GM19035 (cell line): ENCODE results near the gene RTEL1.
"Not testable (repeated sequence)": the region's sequence is repeated elsewhere in the genome, so short reads cannot be mapped to it uniquely, and the experiment has no call there.

Experiments
- ATAC-seq: cut with Tn5 transposase; IDR thresholded peaks from one replicate; pipeline ENCODE4 v1.9.1; 2021; ENCODE audit not compliant: unreplicated experiment

Gene RTEL1

DNA sequence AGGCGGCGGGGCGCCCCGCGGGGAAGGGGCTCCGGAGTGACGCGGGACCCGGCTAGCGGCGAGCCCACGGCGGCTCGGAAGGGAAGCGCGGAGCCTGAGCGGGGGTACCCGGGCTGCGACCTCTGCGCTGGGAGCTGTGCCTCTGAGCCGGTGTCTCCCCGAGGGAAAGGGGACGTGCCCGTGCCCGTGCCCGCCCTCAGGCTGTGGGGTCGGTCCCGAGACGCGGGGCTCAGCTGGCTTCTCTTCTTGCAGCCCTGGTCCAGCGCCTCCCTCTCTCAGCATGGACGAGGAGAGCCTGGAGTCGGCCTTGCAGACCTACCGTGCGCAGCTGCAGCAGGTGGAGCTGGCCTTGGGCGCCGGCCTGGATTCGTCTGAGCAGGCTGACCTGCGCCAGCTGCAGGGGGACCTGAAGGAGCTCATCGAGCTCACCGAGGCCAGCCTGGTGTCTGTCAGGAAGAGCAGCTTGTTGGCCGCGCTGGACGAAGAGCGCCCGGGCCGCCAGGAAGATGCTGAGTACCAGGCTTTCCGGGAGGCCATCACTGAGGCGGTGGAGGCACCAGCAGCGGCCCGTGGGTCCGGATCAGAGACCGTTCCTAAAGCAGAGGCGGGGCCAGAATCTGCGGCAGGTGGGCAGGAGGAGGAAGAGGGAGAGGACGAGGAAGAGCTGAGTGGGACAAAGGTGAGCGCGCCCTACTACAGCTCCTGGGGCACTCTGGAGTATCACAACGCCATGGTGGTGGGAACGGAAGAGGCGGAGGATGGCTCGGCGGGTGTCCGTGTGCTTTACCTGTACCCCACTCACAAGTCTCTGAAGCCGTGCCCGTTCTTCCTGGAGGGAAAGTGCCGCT lies 50.4 kb downstream of the RTEL1 start:
- peak; percentile 17 for ATAC-seq

DNA sequence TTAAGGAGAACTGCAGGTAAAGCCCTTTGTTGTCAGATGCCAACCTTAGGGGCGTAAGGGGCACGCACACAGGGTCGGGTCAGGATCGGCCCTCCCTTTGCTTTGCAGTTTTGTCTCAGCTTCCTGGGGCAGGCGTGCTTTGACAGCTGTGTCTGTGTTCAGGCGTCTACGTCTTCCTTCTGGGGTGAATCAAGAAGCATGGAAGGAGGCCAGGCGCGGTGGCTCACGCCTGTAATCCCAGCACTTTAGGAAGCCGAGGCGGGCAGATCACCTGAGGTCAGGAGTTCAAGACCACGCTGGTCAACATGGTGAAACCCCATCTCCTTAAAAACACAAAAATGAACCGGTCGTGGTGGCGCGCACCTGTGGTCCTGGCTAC lies 51.0 kb downstream of the RTEL1 start:
- ATAC-seq, result no peak

DNA sequence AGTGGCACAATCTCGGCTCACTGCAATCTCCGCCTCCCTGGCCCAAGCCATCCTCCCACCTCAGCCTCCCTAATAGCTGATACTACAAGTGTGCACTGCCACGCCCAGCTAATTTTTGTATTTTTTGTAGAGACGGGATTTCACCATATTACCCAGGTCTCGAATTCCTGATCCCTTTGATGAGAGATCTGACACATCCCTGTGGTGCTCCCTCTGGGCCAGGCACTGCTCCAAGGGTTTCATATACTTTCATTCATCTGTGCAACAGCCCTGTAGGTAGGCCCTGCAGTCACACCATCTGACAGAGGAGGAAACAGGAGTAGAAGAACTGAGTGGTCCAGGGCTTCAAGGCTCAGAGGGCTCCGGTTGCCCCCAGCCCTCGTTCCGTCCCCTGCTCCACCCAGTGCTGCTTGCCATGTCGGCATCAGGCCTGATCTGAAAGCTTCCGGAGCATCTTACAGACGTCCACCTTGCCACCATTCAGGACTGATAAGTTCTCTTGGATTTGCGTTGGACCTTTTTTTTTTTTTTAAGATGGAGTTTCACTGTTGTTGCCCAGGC lies 53.1 kb downstream of the RTEL1 start:
- ATAC-seq, result no peak

DNA sequence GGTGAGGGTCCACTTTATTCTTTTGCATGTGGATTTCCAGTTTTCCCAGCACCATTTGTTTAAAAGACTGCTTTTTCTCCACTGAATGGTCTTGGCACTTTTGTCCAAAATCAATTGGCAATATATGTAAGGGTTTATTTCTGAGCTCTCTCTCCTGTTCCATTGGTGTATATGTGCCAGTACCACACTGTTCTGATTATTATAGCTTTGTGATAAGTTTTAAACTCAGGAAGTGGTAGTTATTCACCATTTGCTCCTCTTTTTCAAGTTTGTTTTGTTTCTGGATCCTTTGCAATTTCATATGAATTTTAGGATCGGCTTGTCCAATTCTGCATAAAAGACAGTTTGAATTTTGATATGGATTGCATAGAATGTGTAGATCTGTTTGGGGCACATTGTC lies 54.1 kb downstream of the RTEL1 start:
- no peak for ATAC-seq

DNA sequence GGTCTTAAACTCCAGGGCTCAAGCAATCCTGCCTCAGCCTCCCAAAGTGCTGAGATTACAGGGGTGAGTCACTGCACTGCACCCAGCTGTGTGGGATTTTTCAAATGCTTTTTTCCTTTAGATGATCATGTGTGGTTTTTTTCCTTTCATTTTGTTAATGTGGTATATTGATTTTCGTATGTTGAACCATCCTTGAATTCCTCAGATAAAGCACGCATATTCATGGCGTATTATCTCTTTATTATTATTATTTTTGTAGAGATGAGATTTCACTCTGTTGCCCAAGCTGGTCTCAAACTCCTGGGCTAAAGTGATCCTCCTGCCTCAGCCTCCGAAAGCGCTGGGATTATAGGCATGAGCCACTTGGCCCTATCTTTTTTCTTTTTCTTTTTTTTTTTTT lies 56.7 kb downstream of the RTEL1 start:
- no peak for ATAC-seq

DNA sequence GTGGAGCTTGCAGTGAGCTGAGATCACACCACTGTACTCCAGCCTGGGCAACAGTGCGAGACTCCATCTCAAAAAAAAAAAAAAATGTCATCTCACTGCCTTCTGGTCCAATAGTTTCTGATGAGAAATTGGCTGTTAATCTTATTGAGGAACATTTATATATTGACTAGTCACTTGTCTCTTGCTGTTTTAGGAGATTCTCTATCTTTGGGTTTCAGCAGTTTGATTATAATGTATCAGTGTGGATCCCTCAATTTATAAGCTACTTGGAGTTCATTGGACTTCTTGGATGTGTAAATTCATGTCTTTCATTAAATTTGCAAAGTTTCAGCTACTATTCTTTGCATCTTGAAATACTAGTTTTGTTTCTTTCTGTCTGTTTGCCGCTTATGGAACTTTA lies 60.9 kb downstream of the RTEL1 start:
- ATAC-seq, result no peak

DNA sequence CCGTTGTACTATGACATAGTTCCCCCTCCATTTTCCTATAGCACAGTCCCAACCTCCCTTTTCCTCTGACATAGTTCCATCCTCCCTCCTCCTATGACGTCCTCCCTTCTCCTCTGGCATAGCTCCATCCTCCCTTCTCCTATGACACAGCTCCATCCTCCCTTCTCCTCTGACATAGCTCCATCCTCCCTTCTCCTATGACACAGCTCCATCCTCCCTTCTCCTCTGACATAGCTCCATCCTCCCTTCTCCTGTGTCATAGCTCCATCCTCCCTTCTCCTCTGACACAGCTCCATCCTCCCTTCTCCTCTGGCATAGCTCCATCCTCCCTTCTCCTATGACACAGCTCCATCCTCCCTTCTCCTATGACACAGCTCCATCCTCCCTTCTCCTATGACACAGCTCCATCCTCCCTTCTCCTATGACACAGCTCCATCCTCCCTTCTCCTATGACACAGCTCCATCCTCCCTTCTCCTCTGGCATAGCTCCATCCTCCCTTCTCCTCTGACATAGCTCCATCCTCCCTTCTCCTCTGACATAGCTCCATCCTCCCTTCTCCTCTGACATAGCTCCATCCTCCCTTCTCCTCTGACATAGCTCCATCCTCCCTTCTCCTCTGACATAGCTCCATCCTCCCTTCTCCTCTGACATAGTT lies 65.0 kb downstream of the RTEL1 start:
- ATAC-seq, result not testable (repeated sequence)

DNA sequence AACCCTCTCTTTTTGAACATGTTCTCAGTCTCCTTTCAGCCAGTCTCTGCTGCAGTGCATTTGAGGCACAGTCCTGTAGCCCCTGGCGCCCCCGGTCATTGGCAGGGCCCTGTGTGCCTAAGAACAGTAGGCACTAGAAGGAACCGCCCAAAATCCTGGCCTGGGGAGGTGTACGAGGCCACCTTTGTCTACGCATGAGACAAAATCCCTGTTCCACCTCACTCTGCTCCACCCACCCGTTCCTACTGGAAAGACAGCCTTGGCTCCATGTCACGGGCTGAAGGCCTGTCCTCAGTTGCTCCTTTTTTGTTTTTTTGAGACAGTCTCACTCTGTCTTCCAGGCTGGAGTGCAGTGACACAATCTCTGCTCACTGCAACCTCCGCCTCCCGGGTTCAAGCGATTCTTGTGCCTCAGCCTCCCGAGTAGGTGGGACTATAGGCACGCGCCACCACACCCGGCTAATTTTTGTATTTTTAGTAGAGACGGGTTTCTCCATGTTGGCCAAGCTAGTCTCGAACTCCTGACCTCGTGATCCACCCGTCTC lies 72.1 kb downstream of the RTEL1 start:
- ATAC-seq, result not testable (repeated sequence)

DNA sequence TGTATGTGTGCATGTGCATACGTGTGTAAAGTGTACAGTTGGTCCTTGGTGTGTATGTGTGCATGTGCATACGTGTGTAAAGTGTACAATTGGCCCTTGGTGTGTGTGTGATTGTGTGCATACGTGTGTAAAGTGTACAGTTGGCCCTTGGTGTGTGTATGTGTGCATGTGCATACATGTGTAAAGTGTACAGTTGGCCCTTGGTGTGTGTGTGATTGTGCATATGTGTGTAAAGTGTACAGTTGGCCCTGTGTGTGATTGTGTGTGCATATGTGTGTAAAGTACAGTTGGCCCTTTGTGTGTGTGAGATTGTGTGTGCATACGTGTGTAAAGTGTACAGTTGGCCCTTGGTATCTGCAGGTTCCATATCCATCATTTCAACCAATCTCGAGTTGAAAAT lies 73.3 kb downstream of the RTEL1 start:
- no peak for ATAC-seq

DNA sequence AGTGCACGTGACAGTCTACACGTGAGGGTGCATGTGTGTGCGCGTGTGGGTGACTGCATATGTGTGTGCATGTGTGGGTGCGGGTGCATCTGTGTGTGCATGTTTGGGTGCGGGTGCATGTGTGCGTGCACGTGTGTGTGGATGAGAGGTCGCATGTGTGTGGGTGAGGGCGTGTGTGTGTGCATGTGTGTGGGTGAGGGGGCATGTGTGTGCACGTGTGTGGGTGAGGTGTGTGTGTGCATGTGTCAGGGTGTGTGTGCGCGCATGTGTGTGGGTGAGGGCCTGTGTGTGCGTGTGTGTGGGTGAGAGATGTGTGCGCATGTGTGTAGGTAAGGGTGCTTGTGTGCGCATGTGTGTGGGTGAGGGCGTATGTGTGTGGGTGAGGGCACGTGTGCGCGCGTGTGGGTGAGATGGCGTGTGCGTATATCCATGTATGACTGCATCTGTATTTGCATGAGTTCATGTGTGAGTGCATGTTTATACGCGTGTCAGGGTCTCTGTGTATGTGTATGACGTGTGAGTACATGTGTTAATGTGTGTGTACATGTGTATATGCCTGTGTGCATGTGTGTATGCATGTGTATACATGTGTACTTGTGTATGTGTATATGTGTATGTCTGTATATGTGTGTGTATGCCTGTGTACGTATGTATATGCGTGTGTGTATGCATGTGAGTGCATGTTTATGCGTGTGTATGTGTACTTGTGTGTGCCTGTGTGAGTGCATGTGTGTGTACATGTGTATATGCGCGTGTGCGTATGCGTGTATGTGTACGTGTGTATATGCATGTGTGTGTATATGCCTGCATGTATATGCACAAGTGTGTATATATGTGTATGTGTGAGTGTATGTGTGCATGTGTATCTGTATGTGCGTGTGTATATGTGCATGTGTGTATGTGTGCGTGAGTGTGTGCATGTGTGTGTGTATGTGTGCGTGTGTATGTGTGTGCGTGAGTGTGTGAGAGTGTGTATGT lies 74.3 kb downstream of the RTEL1 start:
- ATAC-seq, result no peak

DNA sequence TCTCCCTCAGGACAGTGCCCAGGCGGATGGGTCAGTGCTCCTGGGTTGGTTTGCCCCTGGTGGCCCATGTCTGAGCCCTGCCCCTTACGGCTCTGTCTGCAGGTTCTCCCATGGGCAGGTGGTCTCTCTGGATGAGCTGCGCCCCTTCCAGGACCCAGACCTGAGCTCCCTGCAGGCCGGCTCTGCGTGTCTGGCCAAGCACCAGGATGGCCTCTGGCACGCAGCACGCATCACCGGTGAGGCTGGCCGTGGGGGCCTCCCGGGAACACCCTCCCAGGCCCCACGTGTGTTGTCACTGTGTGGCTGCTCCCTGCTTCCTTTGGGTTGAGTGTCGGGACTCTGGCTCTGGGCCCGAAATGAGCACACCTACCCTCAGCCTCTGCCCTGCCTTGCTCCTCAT lies 75.0 kb downstream of the RTEL1 start:
- no peak for ATAC-seq

DNA sequence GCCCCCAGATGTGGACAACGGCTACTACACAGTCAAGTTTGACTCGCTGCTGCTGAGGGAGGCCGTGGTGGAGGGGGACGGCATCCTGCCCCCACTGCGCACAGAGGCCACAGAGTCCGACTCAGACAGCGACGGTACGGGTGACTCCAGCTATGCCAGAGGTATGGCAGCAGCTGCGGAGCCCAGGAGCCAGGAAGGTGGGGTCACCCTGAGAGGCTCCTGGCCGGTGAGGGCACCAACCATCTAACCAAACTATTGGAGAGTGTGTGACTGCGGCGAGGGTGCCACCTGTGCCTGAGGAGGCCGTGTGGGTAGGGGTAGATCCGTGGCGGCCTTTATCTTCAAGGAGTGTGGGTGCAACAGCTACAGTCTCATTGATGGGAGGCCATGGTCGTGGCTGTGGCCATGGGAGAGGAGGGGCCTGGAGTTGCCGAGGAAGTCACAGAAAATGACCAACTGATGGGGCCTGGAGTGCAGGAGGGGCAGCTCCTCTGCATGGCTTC lies 75.5 kb downstream of the RTEL1 start:
- no peak for ATAC-seq

DNA sequence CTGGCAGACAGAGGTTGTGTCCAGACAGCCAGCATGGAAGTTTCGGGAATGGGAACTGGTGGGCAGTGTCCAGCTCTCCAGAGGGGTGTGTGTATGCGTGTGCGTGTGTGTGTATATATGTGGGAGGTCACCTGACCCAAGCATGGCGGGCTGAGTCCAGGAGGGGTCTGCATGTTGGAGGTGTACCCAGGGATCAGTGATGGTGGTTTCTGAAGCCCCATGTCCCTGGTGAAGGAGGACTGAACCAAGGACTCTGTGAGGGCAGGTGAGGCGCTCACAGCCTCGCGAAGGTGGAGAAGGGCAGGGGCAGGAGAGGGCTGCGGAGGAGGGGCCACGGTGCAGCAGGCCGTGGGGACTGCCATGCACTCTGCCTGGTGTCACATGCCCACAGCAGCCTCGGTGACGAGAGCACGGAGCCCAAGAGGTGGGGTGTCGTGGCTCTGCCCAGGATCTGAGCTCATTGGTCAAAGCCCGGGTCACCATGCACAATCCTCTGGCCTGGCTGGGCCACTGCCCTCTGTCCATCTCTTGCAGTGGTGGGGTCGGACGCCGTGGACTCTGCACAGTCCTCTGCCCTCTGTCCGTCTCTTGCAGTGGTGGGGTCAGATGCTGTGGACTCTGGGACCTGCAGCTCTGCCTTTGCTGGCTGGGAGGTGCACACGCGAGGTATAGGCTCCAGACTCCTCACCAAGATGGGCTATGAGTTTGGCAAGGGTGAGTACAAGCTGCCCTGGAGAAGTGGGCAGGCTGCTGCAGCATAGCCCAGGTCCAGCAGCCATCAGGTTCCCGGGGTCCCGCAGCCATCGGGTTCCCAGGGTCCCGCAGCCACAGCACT lies 76.2 kb downstream of the RTEL1 start:
- no peak for ATAC-seq

DNA sequence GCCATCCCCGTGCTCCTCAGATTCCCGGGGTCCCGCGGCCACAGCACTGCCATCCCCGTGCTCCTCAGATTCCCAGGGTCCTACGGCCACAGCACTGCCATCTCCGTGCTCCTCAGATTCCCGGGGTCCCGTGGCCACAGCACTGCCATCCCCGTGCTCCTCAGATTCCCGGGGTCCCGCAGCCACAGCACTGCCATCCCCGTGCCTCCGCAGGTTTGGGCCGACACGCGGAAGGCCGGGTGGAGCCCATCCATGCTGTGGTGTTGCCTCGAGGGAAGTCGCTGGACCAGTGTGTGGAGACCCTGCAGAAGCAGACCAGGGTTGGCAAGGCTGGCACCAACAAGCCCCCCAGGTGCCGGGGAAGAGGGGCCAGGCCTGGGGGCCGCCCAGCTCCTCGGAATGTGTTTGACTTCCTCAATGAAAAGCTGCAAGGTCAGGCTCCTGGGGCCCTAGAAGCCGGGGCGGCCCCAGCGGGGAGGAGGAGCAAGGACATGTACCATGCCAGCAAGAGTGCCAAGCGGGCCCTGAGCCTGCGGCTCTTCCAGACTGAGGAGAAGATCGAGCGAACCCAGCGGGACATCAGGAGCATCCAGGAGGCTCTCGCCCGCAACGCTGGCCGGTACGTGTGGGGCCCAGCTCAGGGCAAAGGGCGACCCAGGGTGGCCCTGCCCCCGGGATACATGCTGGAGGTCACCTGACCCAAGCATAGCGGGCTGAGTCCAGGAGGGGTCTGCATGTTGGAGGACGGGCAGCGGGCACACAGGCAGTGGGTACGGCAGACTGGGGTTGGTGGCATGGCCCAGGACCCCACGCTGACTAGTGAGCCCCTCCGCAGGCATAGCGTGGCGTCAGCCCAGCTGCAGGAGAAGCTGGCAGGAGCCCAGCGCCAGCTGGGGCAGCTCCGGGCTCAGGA lies 77.1 kb downstream of the RTEL1 start:
- ATAC-seq, result no peak

DNA sequence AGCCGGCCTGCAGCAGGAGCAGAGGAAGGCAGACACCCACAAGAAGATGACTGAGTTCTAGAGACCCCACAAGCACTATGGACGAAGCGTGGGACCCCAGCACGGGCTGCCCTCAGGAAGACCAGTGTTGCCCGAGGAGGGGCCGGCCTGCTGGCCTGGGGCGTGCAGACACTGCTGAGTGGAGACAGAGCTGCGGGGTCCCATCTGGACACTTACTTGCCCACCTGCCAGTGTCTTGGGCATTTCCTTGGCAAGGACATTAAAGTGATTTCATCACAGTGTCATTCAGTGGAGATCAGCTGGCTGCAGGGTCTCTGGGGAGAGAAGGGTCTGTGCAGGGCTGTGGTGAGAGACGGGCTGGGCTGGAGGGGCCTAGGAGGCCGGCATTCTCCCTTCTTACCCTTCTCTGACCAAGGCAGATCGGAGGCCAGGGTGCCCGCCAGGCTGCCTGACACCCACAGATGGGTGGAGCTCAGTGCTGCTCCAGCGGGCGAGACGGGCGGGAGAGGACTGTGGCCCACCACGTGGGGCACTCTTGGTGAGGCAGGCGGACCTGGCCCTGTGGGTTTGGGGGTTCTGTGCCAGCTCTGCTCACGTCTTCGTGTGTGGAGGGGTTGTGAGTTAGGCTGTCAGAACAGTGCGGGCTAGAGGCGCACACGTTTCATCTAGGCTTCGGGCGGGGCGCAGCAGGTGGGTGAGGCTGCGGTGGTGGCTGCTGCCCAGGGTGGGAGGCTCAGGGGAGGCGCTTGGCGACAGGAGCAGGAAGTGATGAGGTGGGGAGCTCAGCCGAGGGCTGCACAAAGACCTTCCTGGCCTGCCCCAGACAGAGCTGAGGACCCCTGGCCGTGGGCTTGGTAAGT lies 78.0 kb downstream of the RTEL1 start, which contains the start of gene LIME1:
TSS of gene LIME1 (plus strand) at position 806 of the 860 bp plus-strand sequence. CDS start 886 bp downstream, outside the sequence.
- no peak for ATAC-seq

DNA sequence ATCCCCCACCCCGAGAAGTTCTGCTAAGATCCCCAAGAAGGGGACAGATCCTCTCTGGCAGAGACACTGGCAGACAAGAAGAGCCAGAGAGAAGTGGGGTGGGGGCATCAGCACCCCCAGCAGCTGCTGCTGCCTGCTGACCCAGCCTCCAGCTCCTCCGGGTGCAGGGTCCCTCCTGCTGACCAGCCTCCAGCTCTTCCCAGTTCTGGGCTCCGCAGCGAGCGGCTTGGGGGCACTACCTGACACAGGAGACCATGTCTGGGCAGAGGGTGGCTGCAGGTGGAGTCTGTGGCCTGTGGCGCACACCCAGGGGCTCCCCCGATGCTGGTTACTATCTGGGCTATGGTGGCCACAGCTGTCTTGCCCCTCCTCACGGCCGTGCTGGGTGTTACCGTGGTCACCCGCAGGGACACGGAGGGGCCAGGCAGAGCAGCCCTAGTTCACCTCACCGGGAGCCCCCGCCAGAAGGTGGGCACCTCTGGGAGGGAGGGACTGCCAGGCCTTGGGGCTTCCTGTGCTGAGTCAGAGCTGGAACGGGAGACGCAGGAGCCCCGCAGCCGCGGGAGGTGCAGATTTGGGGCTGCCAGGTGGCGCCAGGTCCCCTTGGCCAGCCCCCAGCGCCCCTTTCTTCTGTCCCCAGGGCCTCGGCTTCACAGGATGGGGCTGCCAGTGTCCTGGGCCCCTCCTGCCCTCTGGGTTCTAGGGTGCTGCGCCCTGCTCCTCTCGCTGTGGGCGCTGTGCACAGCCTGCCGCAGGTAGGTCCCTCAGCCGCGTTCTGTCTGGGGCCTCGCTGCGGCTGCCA lies 79.0 kb downstream of the RTEL1 start:
- ATAC-seq, result no peak

DNA sequence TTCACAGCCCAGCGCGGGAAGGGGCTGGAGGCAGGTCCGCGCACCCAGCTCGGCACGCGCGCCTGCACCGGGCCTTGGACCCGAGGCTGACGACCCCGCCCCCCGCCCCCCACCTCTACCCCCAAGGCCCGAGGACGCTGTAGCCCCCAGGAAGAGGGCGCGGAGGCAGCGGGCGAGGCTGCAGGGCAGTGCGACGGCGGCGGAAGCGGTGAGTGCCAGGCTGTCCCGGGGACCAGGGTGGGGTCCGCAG lies 79.5 kb downstream of the RTEL1 start:
- ATAC-seq, result no peak
